SK-N-MC (cell line): ENCODE results near the gene NFATC1.

Source experiments
- DNase-seq: peaks from one replicate; pipeline ENCODE4 v3.0.0-alpha.2; 2011; ENCODE audit warnings: low read depth, low spot score
- H3K27ac ChIP-seq: fragments of 200-600 bp; sonication (generic); 2 replicates; pipeline ENCODE4 v1.5.1; 2016; ENCODE audit warnings: mixed run types
- H3K36me3 ChIP-seq: fragments of 200-600 bp; sonication (generic); 2 replicates; pipeline ENCODE4 v1.6.1; 2017; ENCODE audit warnings: antibody characterized with exemption, low read length, mixed read lengths; ENCODE audit not compliant: insufficient read depth
- H3K4me3 ChIP-seq: fragments of 200-600 bp; sonication (generic); 2 replicates; pipeline ENCODE4 v1.5.1; 2016
- H3K9ac ChIP-seq: fragments of 200-600 bp; sonication (generic); 2 replicates; pipeline ENCODE4 v1.8.0; 2017; ENCODE audit warnings: mixed run types, mixed read lengths; ENCODE audit not compliant: insufficient read length
- H3K9me3 ChIP-seq: fragments of 200-600 bp; sonication (generic); 2 replicates; pipeline ENCODE4 v1.6.1; 2017; ENCODE audit warnings: low read depth, mild to moderate bottlenecking, antibody characterized with exemption, low read length, moderate library complexity, mixed read lengths
- EZH2 ChIP-seq: fragments of 200-600 bp; sonication (generic); IDR thresholded peaks from one replicate; pipeline ENCODE4 v1.6.1; 2017; ENCODE audit warnings: antibody characterized with exemption
- FOXP2 ChIP-seq: optimal IDR thresholded peaks from 2 replicates; pipeline ENCODE3; 2011; ENCODE audit warnings: mild to moderate bottlenecking, moderate library complexity; ENCODE audit not compliant: insufficient read depth; ENCODE audit errors: extremely low read length, control extremely low read depth
- POLR2AphosphoS5 ChIP-seq: IDR thresholded peaks from 2 replicates; pipeline ENCODE4 v1.6.1; 2012; ENCODE audit warnings: mild to moderate bottlenecking, low read depth, low read length, borderline replicate concordance

Gene NFATC1

GRCh38 chr18:79395761-79396404 is at the start of gene NFATC1:
Gene NFATC1, plus strand, starts transcription at chr18:79395930. Its CDS starts 295 bp downstream, at chr18:79396225.
- Histone ChIP-seq H3K27ac (peak within 1 kb of the TSS; percentile 93), H3K4me3 (peak within 1 kb of the TSS; percentile 78), H3K9ac (peak within 1 kb of the TSS; percentile 51), H3K9me3 (no peaks in the 10 kb centered on the region), H3K36me3 (no peaks in the 10 kb centered on the region)
- TF ChIP-seq EZH2, result no peak
- no peak for TF ChIP-seq FOXP2
- peak; percentile 48 for TF ChIP-seq POLR2AphosphoS5
- DNase-seq, result no peak

GRCh38 chr18:79345981-79346380 is 49.7 kb upstream of the NFATC1 start:
- H3K36me3 ChIP-seq, result peaks cover 12% of the 10 kb centered on the region; the same call in 1 of the 2 replicates
- no peak overlapping the region for H3K27ac ChIP-seq
- TF ChIP-seq EZH2 (no peak), FOXP2 (no peak), POLR2AphosphoS5 (no peak)

GRCh38 chr18:79348066-79348465 is 47.7 kb upstream of the NFATC1 start:
- H3K4me3 ChIP-seq, result no peak overlapping the region
- DNase-seq, result no peak
- no peak overlapping the region for H3K27ac ChIP-seq
- H3K9ac ChIP-seq, result no peak overlapping the region
- TF ChIP-seq EZH2, result no peak
- TF ChIP-seq POLR2AphosphoS5, result no peak
- no peak for TF ChIP-seq FOXP2
- peaks cover 12% of the 10 kb centered on the region; the same call in 1 of the 2 replicates for H3K36me3 ChIP-seq
- H3K9me3 ChIP-seq, result no peaks in the 10 kb centered on the region

More at GRCh38 chr18:79345981-79346380, 49.7 kb upstream of the NFATC1 start:
- Histone ChIP-seq H3K9ac (no peak overlapping the region), H3K4me3 (no peak overlapping the region), H3K9me3 (no peaks in the 10 kb centered on the region)
- no peak for DNase-seq

- H3K9ac ChIP-seq, result no peak overlapping the region
- no peaks in the 10 kb centered on the region for H3K36me3 ChIP-seq
- H3K27ac ChIP-seq, result no peak overlapping the region
- H3K9me3 ChIP-seq, result no peaks in the 10 kb centered on the region
- no peak for DNase-seq
- no peak overlapping the region for H3K4me3 ChIP-seq
- TF ChIP-seq POLR2AphosphoS5 (no peak), EZH2 (no peak), FOXP2 (no peak)
These were observed 43.3 kb upstream of the NFATC1 start for GRCh38 chr18:79352432-79352831.

- Histone ChIP-seq H3K36me3 (no peaks in the 10 kb centered on the region), H3K27ac (no peak overlapping the region), H3K4me3 (no peak overlapping the region), H3K9ac (no peak overlapping the region), H3K9me3 (no peaks in the 10 kb centered on the region)
- DNase-seq, result no peak
- TF ChIP-seq EZH2 (no peak), POLR2AphosphoS5 (no peak), FOXP2 (no peak)
These were observed 42.5 kb upstream of the NFATC1 start for GRCh38 chr18:79353267-79353666.

- Histone ChIP-seq H3K4me3 (no peak overlapping the region), H3K9ac (no peak overlapping the region), H3K9me3 (no peaks in the 10 kb centered on the region), H3K27ac (no peak overlapping the region), H3K36me3 (no peaks in the 10 kb centered on the region)
- no peak for DNase-seq
- no peak for TF ChIP-seq EZH2
- TF ChIP-seq POLR2AphosphoS5, result no peak
- TF ChIP-seq FOXP2, result no peak
These were observed 41.4 kb upstream of the NFATC1 start for GRCh38 chr18:79354350-79354749.

GRCh38 chr18:79355433-79356335 is 40.0 kb upstream of the NFATC1 start:
- no peak overlapping the region for H3K4me3 ChIP-seq
- DNase-seq, result no peak
- H3K27ac ChIP-seq, result no peak overlapping the region
- TF ChIP-seq POLR2AphosphoS5 (no peak), EZH2 (no peak), FOXP2 (no peak)
- no peak overlapping the region for H3K9ac ChIP-seq
- H3K36me3 ChIP-seq, result no peaks in the 10 kb centered on the region
- no peaks in the 10 kb centered on the region for H3K9me3 ChIP-seq

- no peak overlapping the region for H3K4me3 ChIP-seq
- no peak for TF ChIP-seq POLR2AphosphoS5
- TF ChIP-seq FOXP2, result no peak
- TF ChIP-seq EZH2, result no peak
- H3K27ac ChIP-seq, result no peak overlapping the region
- no peak overlapping the region for H3K9ac ChIP-seq
- no peaks in the 10 kb centered on the region for H3K36me3 ChIP-seq
- no peaks in the 10 kb centered on the region for H3K9me3 ChIP-seq
- DNase-seq, result no peak
These were observed 39.3 kb upstream of the NFATC1 start for GRCh38 chr18:79356435-79356834.
